Activated T-helper 2 cell treated with anti-CD3 and anti-CD28 coated beads, Interferon-gamma antibody, Interleukin-2, Interleukin-4, amounts not matched to agents 10 μg/mL and 5 μg/mL and 100 μg/mL, durations not matched to agents 14 hours and 24 hours and 36 hours (primary cell): ENCODE data around the gene NIPAL3. TPM values are rescaled to one million over a fixed set of nuclear protein-coding genes. Genes with fewer than 3 reads are reported as not detected.

Source experiments
- DNase-seq: peaks from one replicate; pipeline ENCODE4 v3.0.0; 2021; ENCODE audit warnings: low spot score
- H3K27ac Mint-ChIP-seq: one replicate; pipeline ENCODE4 v1.8.0; 2021; ENCODE audit warnings: mixed read lengths
- H3K27me3 Mint-ChIP-seq: one replicate; pipeline ENCODE4 v1.8.0; 2021; ENCODE audit warnings: low read depth, mixed read lengths
- H3K36me3 Mint-ChIP-seq: one replicate; pipeline ENCODE4 v1.8.0; 2021; ENCODE audit warnings: low read depth, mixed read lengths
- H3K4me1 Mint-ChIP-seq: one replicate; pipeline ENCODE4 v1.8.0; 2021; ENCODE audit warnings: low read depth, mixed read lengths
- H3K4me3 Mint-ChIP-seq: one replicate; pipeline ENCODE4 v1.8.0; 2021; ENCODE audit warnings: low read depth, mild to moderate bottlenecking, moderate library complexity, mixed read lengths
- H3K9me3 Mint-ChIP-seq: one replicate; pipeline ENCODE4 v1.8.0; 2021; ENCODE audit warnings: mixed read lengths
- intact Hi-C: fragments of 100-400 bp; cut with micrococcal nuclease; formaldehyde crosslinking; loops from one replicate; pipeline ENCODE4 v1.15.1; 2023
- total RNA-seq: library from RNA; stranded (reverse); gene quantifications from 2 replicates; pipeline ENCODE4 v1.2.3, GENCODE V29; 2022

The NIPAL3 gene
- total RNA-seq, 1 donor from 2014 or later = 24.6 TPM

- peaks cover 5% of the 10 kb centered on the region for H3K36me3 Mint-ChIP-seq
- H3K4me3 Mint-ChIP-seq = peak overlapping the region; percentile 3
- peak overlapping the region; percentile 71 for H3K27ac Mint-ChIP-seq
- intact Hi-C loops = loop anchor here (1.0 kb wide), 3 partner anchors 19 to 63 kb away; no protein-coding TSS in a partner anchor
- no peaks in the 10 kb centered on the region for H3K9me3 Mint-ChIP-seq
- no peaks in the 10 kb centered on the region for H3K27me3 Mint-ChIP-seq
- DNase-seq = peak; percentile 28
- peaks cover 26% of the 10 kb centered on the region for H3K4me1 Mint-ChIP-seq
Observed at GRCh38 chr1:24384251-24385090, 31.1 kb upstream of the NIPAL3 start.

DNA sequence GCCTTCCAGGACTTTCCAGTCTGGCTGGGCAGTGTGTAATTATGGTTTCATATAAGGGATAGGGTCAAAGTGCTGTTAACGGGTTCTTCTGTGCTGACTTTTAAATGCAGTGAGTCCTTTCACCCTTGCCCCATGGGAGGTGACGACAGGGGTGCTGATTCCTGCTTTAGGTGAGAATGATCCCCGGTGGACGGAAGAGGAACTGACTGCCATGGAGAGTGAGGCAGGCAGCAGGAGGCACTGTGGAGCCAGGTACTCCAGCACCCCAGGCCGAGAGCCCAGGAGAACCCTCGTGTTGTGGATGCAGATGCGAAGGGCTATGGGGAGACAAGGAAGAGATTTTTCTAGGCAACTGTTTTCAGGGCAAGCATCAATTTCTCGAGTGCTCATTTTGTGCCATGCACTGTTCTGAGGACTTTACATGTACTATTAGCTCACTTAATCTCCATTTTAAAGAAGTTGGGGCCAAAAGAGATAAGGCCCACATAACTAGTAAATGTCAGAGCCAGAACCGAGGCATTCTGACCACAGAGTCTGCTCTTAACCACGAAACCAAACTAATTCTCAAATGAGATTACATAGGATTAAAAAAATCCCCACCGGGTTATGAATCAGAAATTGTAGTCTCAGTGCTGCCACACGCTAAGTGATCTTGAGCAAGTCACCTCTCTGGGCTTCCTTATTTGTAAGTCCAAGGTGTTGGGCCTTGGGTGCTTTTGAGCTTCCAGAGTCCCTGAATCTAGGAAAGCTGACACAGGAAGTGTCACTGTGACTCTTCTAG lies 30.3 kb upstream of the NIPAL3 start:
- Mint-ChIP-seq H3K9me3 (no peaks in the 10 kb centered on the region), H3K4me3 (no peak overlapping the region), H3K36me3 (peaks cover 8% of the 10 kb centered on the region), H3K4me1 (peaks cover 27% of the 10 kb centered on the region), H3K27ac (peak overlapping the region; percentile 38), H3K27me3 (no peaks in the 10 kb centered on the region)
- intact Hi-C loops = no loop called here
- no peak for DNase-seq

DNA sequence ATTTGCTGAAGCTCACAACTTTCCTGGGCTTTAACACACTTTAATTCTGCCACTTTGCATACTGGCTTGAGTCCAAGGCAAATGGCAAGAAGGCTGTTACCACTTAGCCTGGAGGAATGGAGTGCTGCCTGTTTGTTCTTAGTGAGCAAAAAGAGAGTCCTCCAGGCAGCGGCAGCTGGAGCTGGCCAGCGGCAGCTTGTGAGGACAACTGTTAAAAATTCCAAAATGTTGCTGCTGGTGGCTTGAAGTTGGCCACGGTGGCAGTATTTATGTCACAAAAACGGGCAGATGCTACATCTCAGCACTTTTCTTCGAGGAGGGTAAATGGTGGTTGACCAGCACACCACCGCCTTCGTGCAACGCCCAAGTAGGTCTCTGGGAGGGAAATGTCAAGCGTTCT lies 29.4 kb upstream of the NIPAL3 start:
- H3K27ac Mint-ChIP-seq = no peak overlapping the region
- peaks cover 8% of the 10 kb centered on the region for H3K36me3 Mint-ChIP-seq
- H3K9me3 Mint-ChIP-seq = no peaks in the 10 kb centered on the region
- no peaks in the 10 kb centered on the region for H3K27me3 Mint-ChIP-seq
- intact Hi-C loops = no loop called here
- H3K4me3 Mint-ChIP-seq = no peak overlapping the region
- peaks cover 29% of the 10 kb centered on the region for H3K4me1 Mint-ChIP-seq
- DNase-seq = no peak

GRCh38 chr1:24386931-24387330 lies 28.7 kb upstream of the NIPAL3 start:
- intact Hi-C loops = no loop called here
- Mint-ChIP-seq H3K27ac (no peak overlapping the region), H3K4me3 (no peak overlapping the region), H3K36me3 (peaks cover 8% of the 10 kb centered on the region), H3K4me1 (peaks cover 35% of the 10 kb centered on the region), H3K27me3 (no peaks in the 10 kb centered on the region), H3K9me3 (no peaks in the 10 kb centered on the region)
- DNase-seq = no peak

- H3K4me1 Mint-ChIP-seq = peaks cover 39% of the 10 kb centered on the region
- intact Hi-C loops = no loop called here
- H3K4me3 Mint-ChIP-seq = no peak overlapping the region
- H3K9me3 Mint-ChIP-seq = no peaks in the 10 kb centered on the region
- no peak for DNase-seq
- H3K27ac Mint-ChIP-seq = no peak overlapping the region
- H3K36me3 Mint-ChIP-seq = peaks cover 8% of the 10 kb centered on the region
- H3K27me3 Mint-ChIP-seq = no peaks in the 10 kb centered on the region
Observed at GRCh38 chr1:24387636-24388175, 27.9 kb upstream of the NIPAL3 start.

DNA sequence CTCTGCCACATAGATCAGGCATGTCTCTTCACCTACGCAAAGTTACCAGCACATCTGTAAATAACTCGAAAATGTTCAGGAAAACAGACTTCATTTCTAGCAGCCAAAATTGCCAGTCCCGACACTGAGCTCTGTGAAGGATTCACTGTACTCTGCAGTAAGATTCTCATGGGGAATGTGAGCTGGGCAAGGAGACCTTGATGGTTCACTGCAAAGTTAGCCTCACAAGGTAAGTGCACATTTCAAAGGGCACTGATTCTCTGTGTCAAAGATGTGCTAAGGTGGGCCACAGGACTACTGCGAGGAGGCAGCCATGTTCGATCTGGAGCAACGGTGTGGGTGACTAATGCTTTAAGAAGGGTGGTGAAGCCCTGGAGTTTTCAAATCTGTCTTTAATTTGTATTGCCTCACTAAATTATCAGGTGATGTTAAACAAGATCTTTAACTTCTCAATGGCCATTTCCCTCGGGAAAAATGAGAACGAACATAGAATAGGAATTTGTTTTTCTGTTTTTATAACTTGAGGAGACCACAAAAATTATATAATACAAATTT lies 27.2 kb upstream of the NIPAL3 start:
- no peak for DNase-seq
- Mint-ChIP-seq H3K27ac (no peak overlapping the region), H3K4me3 (no peak overlapping the region), H3K36me3 (peaks cover 8% of the 10 kb centered on the region), H3K4me1 (peaks cover 40% of the 10 kb centered on the region), H3K27me3 (no peaks in the 10 kb centered on the region), H3K9me3 (no peaks in the 10 kb centered on the region)
- intact Hi-C loops = no loop called here

GRCh38 chr1:24389231-24389678 lies 26.3 kb upstream of the NIPAL3 start:
- DNase-seq = no peak
- Mint-ChIP-seq H3K27me3 (no peaks in the 10 kb centered on the region), H3K27ac (no peak overlapping the region), H3K36me3 (peaks cover 5% of the 10 kb centered on the region), H3K4me1 (peaks cover 36% of the 10 kb centered on the region), H3K9me3 (no peaks in the 10 kb centered on the region), H3K4me3 (no peak overlapping the region)
- intact Hi-C loops = no loop called here

DNA sequence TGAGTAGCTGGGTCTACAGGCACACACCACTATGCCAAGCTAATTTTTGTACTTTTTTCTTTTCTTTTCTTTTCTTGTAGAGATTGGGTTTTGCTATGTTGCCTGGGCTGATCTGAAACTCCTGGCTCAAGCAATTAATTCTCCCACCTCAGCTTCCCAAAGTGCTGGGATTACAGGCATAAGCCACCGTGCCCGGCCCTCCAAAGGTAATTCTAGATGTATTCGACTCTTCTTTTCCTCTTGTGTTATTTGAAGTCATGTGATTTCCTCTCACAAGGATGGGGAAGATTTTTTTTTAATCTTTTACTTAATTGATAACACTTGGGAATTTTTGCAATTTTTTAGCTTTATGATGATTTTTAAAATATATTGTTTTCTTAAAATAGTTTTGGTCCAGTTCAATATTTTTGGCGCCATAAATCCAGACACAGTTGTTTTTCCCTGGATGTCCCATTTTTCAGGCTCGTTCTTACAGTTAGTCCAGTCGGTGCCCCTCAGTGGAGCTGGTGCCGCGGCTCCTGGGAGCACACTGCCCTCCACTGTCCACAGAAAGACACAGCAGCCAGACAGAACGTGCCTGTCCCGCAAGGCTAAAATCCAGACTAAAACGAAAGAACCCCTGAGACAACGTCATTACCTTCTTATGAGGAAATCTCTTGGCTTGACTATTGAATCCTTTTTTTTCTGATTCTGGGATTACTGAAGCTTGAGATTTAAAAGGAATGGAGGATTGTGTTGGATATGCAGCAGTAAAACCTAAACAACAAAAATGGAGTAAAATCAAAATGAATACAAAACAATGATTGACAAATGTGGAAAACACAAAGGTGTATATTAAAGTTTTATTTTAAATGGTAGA lies 24.4 kb upstream of the NIPAL3 start:
- Mint-ChIP-seq H3K27me3 (no peaks in the 10 kb centered on the region), H3K4me3 (peak overlapping the region; percentile 51), H3K9me3 (no peaks in the 10 kb centered on the region), H3K4me1 (peaks cover 23% of the 10 kb centered on the region), H3K27ac (peak overlapping the region; percentile 60), H3K36me3 (peaks cover 5% of the 10 kb centered on the region)
- intact Hi-C loops = loop anchor here (1.0 to 5.0 kb wide), 3 partner anchors 192 to 319 kb away; no protein-coding TSS in a partner anchor
- DNase-seq = peak; percentile 55

DNA sequence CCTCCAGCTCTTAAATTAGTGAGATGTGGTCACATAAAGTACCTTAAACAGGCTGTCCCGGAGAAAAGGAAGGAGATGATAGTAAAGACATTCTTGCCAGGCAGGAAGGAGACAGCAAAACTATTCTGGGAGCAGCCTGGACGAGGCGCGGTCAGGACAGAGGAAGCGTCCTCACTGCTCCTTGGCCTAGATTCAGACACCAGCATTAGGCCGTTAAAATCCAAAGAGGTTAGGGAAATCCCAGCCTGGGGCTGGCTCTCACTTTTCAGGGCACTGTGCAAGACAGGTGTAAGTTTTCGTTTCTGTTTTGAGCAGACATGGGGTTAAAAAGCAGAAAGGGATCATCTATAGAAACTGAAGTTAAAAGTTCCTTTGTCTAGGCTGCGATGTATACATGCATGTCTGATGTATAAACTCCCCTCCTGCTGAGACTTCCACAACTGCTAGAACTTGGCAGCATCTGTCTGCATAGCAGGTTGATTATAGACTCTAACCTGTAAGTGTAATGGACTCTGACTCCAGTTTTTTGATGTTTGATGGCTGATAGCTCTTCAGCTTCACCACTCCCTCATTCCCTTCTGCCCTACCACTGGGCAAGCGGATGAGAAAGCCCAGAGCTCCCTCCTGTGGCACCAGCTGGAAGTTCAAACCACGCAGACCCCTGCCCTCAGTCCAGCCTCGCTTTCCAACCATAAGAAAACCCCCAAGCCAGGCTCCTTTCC lies 23.6 kb upstream of the NIPAL3 start:
- peak overlapping the region; percentile 60 for H3K27ac Mint-ChIP-seq
- H3K4me1 Mint-ChIP-seq = peaks cover 15% of the 10 kb centered on the region
- H3K36me3 Mint-ChIP-seq = peaks cover 3% of the 10 kb centered on the region
- intact Hi-C loops = loop anchor here (1.0 to 5.0 kb wide), 4 partner anchors 190 to 320 kb away; no protein-coding TSS in a partner anchor
- no peak overlapping the region for H3K4me3 Mint-ChIP-seq
- no peaks in the 10 kb centered on the region for H3K9me3 Mint-ChIP-seq
- DNase-seq = peak; percentile 51
- no peaks in the 10 kb centered on the region for H3K27me3 Mint-ChIP-seq

DNA sequence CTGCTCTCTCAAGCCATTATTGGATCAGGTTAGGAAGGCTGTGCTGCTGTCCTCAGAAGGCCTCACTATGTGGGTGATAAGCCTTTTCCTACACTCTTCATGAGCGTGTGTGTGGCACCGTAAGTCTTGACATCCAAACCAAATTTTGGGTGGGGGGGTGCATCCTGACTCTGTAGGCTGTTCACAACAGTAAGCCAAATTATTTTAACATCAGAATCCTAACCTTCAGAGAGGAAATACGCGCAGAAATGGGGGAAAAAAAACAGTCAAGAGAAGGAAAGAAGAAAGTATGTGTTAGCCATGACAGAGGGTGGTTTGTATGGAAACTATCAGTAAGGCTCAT lies 23.0 kb upstream of the NIPAL3 start:
- Mint-ChIP-seq H3K36me3 (peaks cover 3% of the 10 kb centered on the region), H3K9me3 (no peaks in the 10 kb centered on the region), H3K27me3 (no peaks in the 10 kb centered on the region), H3K4me1 (peaks cover 14% of the 10 kb centered on the region), H3K27ac (no peak overlapping the region), H3K4me3 (no peak overlapping the region)
- intact Hi-C loops = loop anchor here (1.0 to 5.0 kb wide), 2 partner anchors 190 to 320 kb away; no protein-coding TSS in a partner anchor
- no peak for DNase-seq

- Mint-ChIP-seq H3K9me3 (no peaks in the 10 kb centered on the region), H3K36me3 (peaks cover 3% of the 10 kb centered on the region), H3K4me3 (no peak overlapping the region), H3K27me3 (no peaks in the 10 kb centered on the region), H3K4me1 (peaks cover 14% of the 10 kb centered on the region), H3K27ac (no peak overlapping the region)
- no peak for DNase-seq
- intact Hi-C loops = loop anchor here (1.0 to 5.0 kb wide), 2 partner anchors 191 to 321 kb away; no protein-coding TSS in a partner anchor
Observed at GRCh38 chr1:24392982-24393650, 22.5 kb upstream of the NIPAL3 start.
